ENCODE results near the gene FAM222A.
A peak's percentile ranks its signal among the peaks of the same experiment; 100 is the strongest.

DNA sequence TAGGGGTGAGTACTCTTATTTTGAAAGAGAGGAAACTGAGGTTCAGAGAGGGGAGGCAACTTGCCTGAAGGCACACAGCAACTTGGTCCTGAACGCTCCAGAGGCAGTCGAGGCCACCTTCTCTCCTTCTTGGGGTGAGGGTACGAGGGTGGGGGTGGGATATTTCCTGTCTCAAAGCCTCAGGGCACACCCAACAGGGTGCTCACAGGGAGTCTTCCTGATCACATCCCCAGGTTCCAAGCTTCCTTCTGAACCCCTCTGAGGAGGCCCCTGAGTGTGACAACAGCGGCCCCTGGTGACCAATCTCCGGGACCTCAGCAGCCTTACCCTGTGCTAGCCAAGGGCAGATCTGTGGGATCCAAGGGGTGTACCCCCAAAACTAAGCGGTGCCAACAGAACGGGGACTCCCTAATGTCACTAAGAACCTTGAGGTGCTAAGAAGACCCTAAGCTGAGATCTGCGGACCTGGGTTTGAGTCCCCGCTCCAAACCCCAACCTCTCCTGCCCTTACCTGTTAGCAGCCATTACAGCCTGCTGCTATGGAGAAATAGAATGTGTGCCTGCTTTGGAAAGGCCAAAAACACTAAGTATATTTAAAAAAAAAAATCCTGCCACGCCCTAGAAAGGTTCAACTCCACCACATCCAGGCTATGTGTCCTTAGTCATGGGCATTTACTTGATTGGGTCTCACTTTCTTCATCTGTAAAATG, 61.7 kb downstream of the FAM222A start:
- TF ChIP-seq, protein P1, sequence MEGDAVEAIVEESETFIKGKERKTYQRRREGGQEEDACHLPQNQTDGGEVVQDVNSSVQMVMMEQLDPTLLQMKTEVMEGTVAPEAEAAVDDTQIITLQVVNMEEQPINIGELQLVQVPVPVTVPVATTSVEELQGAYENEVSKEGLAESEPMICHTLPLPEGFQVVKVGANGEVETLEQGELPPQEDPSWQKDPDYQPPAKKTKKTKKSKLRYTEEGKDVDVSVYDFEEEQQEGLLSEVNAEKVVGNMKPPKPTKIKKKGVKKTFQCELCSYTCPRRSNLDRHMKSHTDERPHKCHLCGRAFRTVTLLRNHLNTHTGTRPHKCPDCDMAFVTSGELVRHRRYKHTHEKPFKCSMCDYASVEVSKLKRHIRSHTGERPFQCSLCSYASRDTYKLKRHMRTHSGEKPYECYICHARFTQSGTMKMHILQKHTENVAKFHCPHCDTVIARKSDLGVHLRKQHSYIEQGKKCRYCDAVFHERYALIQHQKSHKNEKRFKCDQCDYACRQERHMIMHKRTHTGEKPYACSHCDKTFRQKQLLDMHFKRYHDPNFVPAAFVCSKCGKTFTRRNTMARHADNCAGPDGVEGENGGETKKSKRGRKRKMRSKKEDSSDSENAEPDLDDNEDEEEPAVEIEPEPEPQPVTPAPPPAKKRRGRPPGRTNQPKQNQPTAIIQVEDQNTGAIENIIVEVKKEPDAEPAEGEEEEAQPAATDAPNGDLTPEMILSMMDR (IDR thresholded peaks at IDR 0.05 in 2 of 3, conservative IDR thresholded peaks at IDR 0.05 in 1 of 3; ENCODE audit: borderline replicate concordance in 1 of 3, insufficient read depth in 1 of 3, low read depth in 2 of 3, low read length in 2 of 3), result peak; percentile 91 to 96 (median 94)
- TF ChIP-seq EGR1 (IDR thresholded peaks at IDR 0.05; ENCODE audit: low read depth) (no peak), POLR2A (IDR thresholded peaks at IDR 0.05; ENCODE audit: borderline replicate concordance, extremely low read depth, insufficient read depth, insufficient read length) (no peak), SRF (IDR thresholded peaks at IDR 0.05; ENCODE audit: low read depth) (no peak), CBX3 (IDR thresholded peaks at IDR 0.05; ENCODE audit: low read depth) (no peak), POLR2AphosphoS5 (IDR thresholded peaks at IDR 0.05; ENCODE audit: low read depth, low read length) (no peak)
